ENCODE data around the gene MT1X. TPM values are rescaled to one million over a fixed set of nuclear protein-coding genes. Genes with fewer than 3 reads are reported as not detected.
A peak's percentile ranks its signal among the peaks of the same experiment; 100 is the strongest.

Gene MT1X
- total RNA-seq, 1 donor from 2014 or later = 7.1 TPM

DNA sequence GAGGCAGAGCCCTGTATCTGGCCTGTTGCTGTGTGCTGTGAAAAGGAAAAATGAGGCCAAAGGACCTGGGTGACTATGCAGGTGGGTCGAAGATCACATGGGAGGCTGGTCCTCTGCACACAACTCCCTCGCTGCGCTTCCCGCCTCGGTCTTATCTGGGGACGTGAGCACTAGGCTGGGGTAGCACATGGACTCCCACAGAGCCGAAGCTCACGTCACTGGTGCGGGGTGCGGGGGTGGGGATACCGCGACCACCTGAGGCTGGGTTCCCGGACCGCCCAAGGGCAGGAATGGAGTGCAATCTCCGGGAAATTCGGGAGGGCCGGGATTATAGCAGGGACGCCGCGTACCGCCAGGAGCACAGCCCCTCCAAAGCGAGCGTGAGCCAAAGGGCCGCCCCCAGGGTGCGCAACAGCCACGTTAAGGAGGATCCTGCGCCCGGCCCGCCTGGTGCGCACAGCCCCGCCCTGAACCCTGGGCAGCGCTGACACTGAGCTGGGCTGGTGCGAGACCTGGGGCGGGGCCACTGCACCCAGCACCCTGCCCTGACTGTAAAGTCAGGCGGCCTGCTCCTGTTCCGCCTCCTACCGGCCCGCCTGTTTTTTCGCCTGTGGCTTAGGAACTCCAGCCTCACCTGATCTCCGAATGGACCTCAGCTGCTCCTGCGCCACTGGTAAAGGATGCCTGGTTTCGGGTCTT is 39.0 kb upstream of the MT1X start:
- H3K9me3 Mint-ChIP-seq = no peaks in the 10 kb centered on the region

DNA sequence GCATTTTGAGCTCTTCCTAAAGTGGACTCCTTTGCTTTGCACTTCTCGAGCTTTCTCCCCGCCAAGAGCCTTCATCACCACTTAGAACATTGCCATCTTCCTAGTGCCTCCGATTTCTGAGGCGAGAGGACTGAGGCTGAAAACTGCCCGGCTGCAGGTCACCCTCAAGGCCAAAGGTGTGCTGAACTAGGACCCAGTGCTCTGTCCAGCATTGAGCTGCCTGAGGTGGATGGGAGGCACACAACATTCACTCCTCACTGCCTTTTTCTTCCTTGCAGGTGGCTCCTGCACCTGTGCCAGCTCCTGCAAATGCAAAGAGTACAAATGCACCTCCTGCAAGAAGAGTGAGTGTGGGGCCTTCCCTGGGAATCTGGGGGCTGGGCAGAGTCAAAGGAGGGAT is 38.4 kb upstream of the MT1X start:
- peaks cover 100% of the 10 kb centered on the region for H3K27me3 Mint-ChIP-seq (ENCODE audit: low read depth)
- DNase-seq (ENCODE audit: low spot score in 2 of 2, unreplicated experiment in 2 of 2) = no peak
- TF ChIP-seq, protein P1, sequence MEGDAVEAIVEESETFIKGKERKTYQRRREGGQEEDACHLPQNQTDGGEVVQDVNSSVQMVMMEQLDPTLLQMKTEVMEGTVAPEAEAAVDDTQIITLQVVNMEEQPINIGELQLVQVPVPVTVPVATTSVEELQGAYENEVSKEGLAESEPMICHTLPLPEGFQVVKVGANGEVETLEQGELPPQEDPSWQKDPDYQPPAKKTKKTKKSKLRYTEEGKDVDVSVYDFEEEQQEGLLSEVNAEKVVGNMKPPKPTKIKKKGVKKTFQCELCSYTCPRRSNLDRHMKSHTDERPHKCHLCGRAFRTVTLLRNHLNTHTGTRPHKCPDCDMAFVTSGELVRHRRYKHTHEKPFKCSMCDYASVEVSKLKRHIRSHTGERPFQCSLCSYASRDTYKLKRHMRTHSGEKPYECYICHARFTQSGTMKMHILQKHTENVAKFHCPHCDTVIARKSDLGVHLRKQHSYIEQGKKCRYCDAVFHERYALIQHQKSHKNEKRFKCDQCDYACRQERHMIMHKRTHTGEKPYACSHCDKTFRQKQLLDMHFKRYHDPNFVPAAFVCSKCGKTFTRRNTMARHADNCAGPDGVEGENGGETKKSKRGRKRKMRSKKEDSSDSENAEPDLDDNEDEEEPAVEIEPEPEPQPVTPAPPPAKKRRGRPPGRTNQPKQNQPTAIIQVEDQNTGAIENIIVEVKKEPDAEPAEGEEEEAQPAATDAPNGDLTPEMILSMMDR (IDR thresholded peaks at IDR 0.05; ENCODE audit: unreplicated experiment) = no peak
- peaks cover 4% of the 10 kb centered on the region for H3K4me1 Mint-ChIP-seq
- peak overlapping the region; percentile 20 for H3K4me3 Mint-ChIP-seq
- H3K9me3 Mint-ChIP-seq = no peaks in the 10 kb centered on the region
- no peak overlapping the region for H3K27ac Mint-ChIP-seq
- no peaks in the 10 kb centered on the region for H3K36me3 Mint-ChIP-seq

More for the DNA sequence above, 39.0 kb upstream of the MT1X start:
- Mint-ChIP-seq H3K36me3 (no peaks in the 10 kb centered on the region), H3K27ac (no peak overlapping the region), H3K27me3 (ENCODE audit: low read depth) (peaks cover 100% of the 10 kb centered on the region), H3K4me3 (peak overlapping the region; percentile 20), H3K4me1 (peaks cover 6% of the 10 kb centered on the region)
- TF ChIP-seq, protein P1 (IDR thresholded peaks at IDR 0.05; ENCODE audit: unreplicated experiment) = no peak
- no peak for DNase-seq (ENCODE audit: low spot score in 2 of 2, unreplicated experiment in 2 of 2)

DNA sequence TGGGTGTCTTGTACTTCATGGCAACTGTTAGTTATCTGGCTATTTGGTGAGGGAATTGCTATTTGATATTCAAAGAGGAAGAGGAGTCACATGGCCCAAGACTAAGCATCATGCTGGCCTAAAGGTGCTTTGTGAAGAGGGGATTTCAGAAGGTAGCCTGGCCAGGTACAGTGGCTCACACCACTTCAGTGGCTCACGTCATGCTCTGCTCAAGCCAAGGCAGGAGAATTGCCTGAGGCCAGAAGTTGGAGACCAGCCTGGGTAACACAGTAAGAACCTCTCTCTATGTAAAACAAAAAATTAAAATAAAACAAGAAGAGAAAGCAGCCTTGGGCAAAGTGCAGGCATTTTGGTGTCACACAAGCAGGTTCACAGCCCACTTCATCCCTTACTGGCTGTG is 37.0 kb upstream of the MT1X start:
- TF ChIP-seq, protein P1 (IDR thresholded peaks at IDR 0.05; ENCODE audit: unreplicated experiment) = no peak
- DNase-seq (ENCODE audit: low spot score in 2 of 2, unreplicated experiment in 2 of 2) = no peak
- H3K36me3 Mint-ChIP-seq = no peaks in the 10 kb centered on the region
- H3K4me1 Mint-ChIP-seq = peaks cover 4% of the 10 kb centered on the region
- no peak overlapping the region for H3K27ac Mint-ChIP-seq
- H3K4me3 Mint-ChIP-seq = no peak overlapping the region
- H3K9me3 Mint-ChIP-seq = no peaks in the 10 kb centered on the region
- H3K27me3 Mint-ChIP-seq (ENCODE audit: low read depth) = peaks cover 100% of the 10 kb centered on the region

DNA sequence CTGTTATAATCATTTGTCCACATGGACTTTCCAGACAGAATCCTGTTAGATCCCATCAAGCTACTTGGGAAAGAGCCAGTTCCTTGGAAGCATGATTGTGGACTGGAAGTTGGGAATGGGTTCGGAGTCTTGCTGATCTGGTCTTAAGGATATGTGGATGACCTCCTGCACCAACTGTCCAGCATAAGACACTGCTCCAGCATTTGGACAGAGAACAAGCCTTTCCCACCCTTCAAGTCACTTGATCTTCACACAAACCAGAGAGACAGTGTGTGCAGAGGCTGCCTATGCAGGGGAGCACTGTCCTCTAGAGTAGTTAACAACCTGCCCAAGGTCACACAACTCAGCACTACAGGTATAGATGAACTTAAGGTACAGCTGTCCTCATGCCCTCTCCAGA is 36.4 kb upstream of the MT1X start:
- TF ChIP-seq, protein P1 (IDR thresholded peaks at IDR 0.05; ENCODE audit: unreplicated experiment) = no peak
- Mint-ChIP-seq H3K36me3 (no peaks in the 10 kb centered on the region), H3K27ac (no peak overlapping the region), H3K4me1 (peaks cover 4% of the 10 kb centered on the region), H3K27me3 (ENCODE audit: low read depth) (peaks cover 100% of the 10 kb centered on the region), H3K4me3 (no peak overlapping the region), H3K9me3 (no peaks in the 10 kb centered on the region)
- DNase-seq (ENCODE audit: low spot score in 2 of 2, unreplicated experiment in 2 of 2) = no peak

DNA sequence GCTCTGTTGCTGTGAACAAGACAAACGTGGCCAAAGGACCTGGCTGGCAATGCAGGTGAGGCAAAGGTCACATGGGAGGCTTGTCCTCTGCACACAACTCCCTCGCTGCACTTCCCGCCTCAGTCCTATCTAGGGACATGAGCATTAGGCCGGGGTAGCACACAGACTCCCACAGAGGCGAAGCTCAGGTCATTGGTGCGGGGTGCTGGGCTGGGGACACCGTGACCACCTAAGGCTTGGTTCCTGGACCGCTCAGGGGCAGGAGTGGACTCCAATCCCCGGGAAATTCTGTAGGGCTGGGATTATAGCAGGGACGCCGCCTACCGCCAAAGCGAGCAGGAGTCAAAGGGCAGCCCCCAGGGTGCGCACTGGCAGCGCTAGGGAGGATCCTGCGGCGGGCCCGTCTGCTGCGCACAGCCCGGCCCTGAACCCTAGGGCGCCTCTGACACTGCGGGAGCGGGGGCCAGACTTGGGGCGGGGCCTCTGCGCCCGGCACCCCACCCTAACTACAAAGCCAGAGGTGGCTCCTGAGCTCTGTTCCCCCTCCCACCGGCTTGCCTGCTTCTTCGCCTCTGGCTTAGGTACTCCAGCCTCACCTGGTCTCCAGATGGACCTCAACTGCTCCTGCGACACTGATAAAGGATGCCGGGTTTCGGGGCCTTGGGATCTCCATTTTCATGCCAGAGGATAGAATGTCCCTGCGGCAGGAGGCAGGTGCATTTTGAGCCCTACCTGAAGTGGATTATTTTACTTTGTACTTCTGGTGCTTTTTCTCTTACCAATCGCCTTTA is 34.4 kb upstream of the MT1X start:
- Mint-ChIP-seq H3K27me3 (ENCODE audit: low read depth) (peaks cover 100% of the 10 kb centered on the region), H3K36me3 (no peaks in the 10 kb centered on the region), H3K4me3 (no peak overlapping the region), H3K27ac (no peak overlapping the region), H3K9me3 (no peaks in the 10 kb centered on the region), H3K4me1 (peaks cover 4% of the 10 kb centered on the region)
- TF ChIP-seq, protein P1 (IDR thresholded peaks at IDR 0.05; ENCODE audit: unreplicated experiment) = no peak
- DNase-seq (ENCODE audit: low spot score in 2 of 2, unreplicated experiment in 2 of 2) = no peak

Measured in mesothelial cell of epicardium (in vitro differentiated cells).